ENCODE measurements around the gene NEB.

The NEB gene

GRCh38 chr2:151552287-151552686 lies 182.0 kb downstream of the NEB start:
- no peak for TF ChIP-seq EZH2phosphoT487 (IDR thresholded peaks at IDR 0.05; ENCODE audit: borderline replicate concordance, low read length)
- no peak for TF ChIP-seq CTCF (IDR thresholded peaks at IDR 0.05; ENCODE audit: low read depth, low read length, poor library complexity, severe bottlenecking)
- Histone ChIP-seq H3K9me2 (replicated peaks; ENCODE audit: control insufficient read depth, low read length) (no peaks in the 10 kb centered on the region), H3K4me3 (ENCODE audit: low read length) (no peak overlapping the region), H3K79me2 (ENCODE audit: control insufficient read depth, low read length) (no peaks in the 10 kb centered on the region), H4K20me1 (ENCODE audit: control insufficient read depth, insufficient read depth, low read depth, low read length) (no peaks in the 10 kb centered on the region; the same call in 1 of the 2 replicates), H3K4me1 (ENCODE audit: control insufficient read depth, low read length) (no peaks in the 10 kb centered on the region), H3K9me3 (ENCODE audit: control insufficient read depth, insufficient read depth, low read length) (no peaks in the 10 kb centered on the region), H3F3A (ENCODE audit: control insufficient read depth, insufficient read depth) (no peaks in the 10 kb centered on the region), H3K36me3 (ENCODE audit: control insufficient read depth, low read length) (no peaks in the 10 kb centered on the region), H3K27me3 (ENCODE audit: control insufficient read depth, low read length) (no peaks in the 10 kb centered on the region), H3K27ac (ENCODE audit: low read depth, low read length) (no peak overlapping the region), H3K4me2 (ENCODE audit: low read length) (no peak overlapping the region)

- TF ChIP-seq EZH2phosphoT487 (IDR thresholded peaks at IDR 0.05; ENCODE audit: borderline replicate concordance, low read length) = no peak
- no peak for TF ChIP-seq CTCF (IDR thresholded peaks at IDR 0.05; ENCODE audit: low read depth, low read length, poor library complexity, severe bottlenecking)
- Histone ChIP-seq H3K36me3 (ENCODE audit: control insufficient read depth, low read length) (no peaks in the 10 kb centered on the region), H3K9me2 (replicated peaks; ENCODE audit: control insufficient read depth, low read length) (no peaks in the 10 kb centered on the region), H4K20me1 (ENCODE audit: control insufficient read depth, insufficient read depth, low read depth, low read length) (no peaks in the 10 kb centered on the region; the same call in 1 of the 2 replicates), H3K27ac (ENCODE audit: low read depth, low read length) (no peak overlapping the region), H3K4me3 (ENCODE audit: low read length) (no peak overlapping the region), H3K27me3 (ENCODE audit: control insufficient read depth, low read length) (no peaks in the 10 kb centered on the region), H3K9me3 (ENCODE audit: control insufficient read depth, insufficient read depth, low read length) (no peaks in the 10 kb centered on the region), H3K4me2 (ENCODE audit: low read length) (no peak overlapping the region), H3F3A (ENCODE audit: control insufficient read depth, insufficient read depth) (no peaks in the 10 kb centered on the region), H3K79me2 (ENCODE audit: control insufficient read depth, low read length) (no peaks in the 10 kb centered on the region), H3K4me1 (ENCODE audit: control insufficient read depth, low read length) (no peaks in the 10 kb centered on the region)
Observed at GRCh38 chr2:151551556-151551955, 182.7 kb downstream of the NEB start.

- TF ChIP-seq CTCF (IDR thresholded peaks at IDR 0.05; ENCODE audit: low read depth, low read length, poor library complexity, severe bottlenecking) (no peak), EZH2phosphoT487 (IDR thresholded peaks at IDR 0.05; ENCODE audit: borderline replicate concordance, low read length) (no peak)
- H3F3A ChIP-seq (ENCODE audit: control insufficient read depth, insufficient read depth) = no peaks in the 10 kb centered on the region
- H3K9me3 ChIP-seq (ENCODE audit: control insufficient read depth, insufficient read depth, low read length) = no peaks in the 10 kb centered on the region
- no peaks in the 10 kb centered on the region for H3K36me3 ChIP-seq (ENCODE audit: control insufficient read depth, low read length)
- no peaks in the 10 kb centered on the region for H3K79me2 ChIP-seq (ENCODE audit: control insufficient read depth, low read length)
- no peaks in the 10 kb centered on the region for H3K9me2 ChIP-seq (replicated peaks; ENCODE audit: control insufficient read depth, low read length)
- no peaks in the 10 kb centered on the region for H3K27me3 ChIP-seq (ENCODE audit: control insufficient read depth, low read length)
- H3K4me3 ChIP-seq (ENCODE audit: low read length) = no peak overlapping the region
- H4K20me1 ChIP-seq (ENCODE audit: control insufficient read depth, insufficient read depth, low read depth, low read length) = no peaks in the 10 kb centered on the region; the same call in 1 of the 2 replicates
- no peak overlapping the region for H3K4me2 ChIP-seq (ENCODE audit: low read length)
- H3K27ac ChIP-seq (ENCODE audit: low read depth, low read length) = no peak overlapping the region
- no peaks in the 10 kb centered on the region for H3K4me1 ChIP-seq (ENCODE audit: control insufficient read depth, low read length)
Observed at GRCh38 chr2:151549191-151549590, 185.1 kb downstream of the NEB start.
